AG08395 (cell line): Measurements from ENCODE around the gene EEF1AKMT4.

ENCODE experiments used
- DNase-seq: peaks from one replicate; pipeline ENCODE4 v3.0.0; 2012; ENCODE audit warnings: mixed read lengths, low spot score

Gene EEF1AKMT4

DNA sequence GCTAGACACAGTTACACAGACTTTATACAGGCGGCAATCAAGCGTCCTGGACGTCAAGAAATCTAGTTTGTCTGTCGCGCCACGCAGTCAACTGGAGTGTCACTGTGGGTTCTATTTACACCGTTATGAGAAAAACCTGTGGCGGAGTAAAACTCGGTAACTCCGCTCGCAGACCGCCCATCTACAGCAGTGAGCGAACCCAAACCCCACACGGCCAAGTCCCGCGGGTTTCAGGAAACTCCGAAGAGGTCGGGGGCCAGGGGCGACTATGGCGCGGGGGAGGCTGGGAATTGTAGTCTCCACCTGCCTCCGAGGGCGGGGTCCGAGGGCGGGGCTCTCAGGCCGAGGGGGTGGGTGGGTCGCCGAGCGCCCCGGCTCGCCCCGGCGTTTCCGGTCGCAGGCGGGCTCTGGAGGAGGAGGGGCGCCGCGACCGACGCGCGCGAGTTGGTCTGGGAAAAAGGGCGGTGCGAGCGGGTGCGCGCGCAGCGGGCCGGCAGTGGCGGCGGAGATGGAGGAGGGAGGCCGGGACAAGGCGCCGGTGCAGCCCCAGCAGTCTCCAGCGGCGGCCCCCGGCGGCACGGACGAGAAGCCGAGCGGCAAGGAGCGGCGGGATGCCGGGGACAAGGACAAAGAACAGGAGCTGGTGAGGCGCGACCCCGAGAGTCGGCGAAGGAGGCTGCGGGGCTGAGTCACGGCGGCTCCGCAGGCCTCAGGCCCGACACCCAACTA is 49.5 kb downstream of the EEF1AKMT4 start, which contains the start of gene PSMD2:
PSMD2 (plus strand) TSS at position 483 of the 729 bp plus-strand sequence; CDS start at position 509, 26 bp downstream.
- DNase-seq = peak; percentile 99

DNA sequence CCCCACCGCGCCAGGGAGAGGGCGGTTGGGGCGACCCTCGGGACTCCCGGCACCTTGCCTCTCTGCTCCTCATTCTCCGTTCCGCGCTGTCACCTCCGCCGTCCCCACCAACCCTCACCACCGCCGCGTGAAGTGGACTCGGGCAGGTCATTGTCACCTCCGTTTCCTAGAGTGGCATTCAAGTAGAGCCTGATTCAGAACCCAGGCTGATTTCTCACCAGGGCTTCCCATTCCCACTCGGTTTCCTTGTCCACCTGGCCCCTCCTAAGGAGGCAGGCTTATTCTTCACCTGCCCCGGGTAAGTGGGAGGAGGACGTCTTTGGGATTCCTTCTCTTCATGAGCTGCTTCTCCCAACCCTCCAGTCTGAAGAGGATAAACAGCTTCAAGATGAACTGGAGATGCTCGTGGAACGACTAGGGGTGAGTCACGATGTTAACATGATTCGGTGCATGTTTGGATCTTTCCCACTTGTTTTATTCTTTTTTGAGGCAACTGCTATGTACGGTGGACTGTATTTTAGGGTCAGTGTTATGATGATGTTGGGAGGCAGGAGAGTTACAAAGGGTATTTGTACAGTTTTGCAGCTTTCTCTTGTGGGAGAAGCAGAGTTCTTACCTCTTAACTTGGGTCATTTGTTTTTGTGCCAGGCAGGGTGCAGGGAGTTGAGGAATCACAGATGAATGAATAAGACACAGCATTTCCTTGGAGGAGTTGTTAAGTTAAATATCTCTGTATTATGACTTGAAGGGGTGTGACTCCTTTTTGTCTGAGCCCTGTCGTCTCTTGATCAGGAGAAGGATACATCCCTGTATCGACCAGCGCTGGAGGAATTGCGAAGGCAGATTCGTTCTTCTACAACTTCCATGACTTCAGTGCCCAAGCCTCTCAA is 50.3 kb downstream of the EEF1AKMT4 start:
- DNase-seq = no peak

GRCh38 chr3:184300378-184300720 is 50.9 kb downstream of the EEF1AKMT4 start:
- no peak for DNase-seq

DNA sequence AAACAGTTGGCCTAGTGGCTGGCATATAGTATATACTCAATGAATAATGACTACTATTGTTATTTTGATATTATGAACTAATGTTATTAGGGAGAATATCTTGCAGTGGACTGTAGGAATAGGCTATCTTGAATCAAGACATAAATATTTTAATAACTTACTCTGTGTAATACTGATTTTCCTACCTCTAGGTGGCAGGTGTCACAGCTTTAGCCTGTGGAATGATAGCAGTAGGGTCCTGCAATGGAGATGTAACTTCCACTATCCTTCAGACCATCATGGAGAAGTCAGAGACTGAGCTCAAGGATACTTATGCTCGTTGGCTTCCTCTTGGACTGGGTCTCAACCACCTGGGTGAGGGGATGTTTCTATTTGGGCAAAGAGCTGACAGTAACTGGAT is 56.1 kb downstream of the EEF1AKMT4 start:
- no peak for DNase-seq

DNA sequence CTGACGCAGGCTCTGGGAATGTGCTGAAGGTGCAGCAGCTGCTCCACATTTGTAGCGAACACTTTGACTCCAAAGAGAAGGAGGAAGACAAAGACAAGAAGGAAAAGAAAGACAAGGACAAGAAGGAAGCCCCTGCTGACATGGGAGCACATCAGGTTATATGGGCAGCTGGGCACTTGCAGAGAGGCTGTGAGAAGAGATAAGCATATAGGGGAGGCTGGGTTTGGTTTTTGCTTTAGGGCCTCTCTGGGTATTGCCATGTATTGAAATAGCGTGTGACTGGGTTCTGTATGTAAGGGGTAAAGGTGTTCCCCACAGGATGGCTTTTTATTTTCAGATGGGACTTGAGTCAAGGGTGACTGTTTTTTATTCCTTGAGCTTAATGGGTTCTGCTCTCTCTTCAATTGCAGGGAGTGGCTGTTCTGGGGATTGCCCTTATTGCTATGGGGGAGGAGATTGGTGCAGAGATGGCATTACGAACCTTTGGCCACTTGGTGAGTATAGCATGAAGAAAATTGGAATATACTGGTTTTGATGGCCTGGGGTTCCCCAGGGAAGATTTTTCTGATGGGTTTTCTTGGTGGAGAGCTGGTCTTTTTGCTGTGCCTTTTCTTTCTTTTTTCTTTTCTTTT is 57.0 kb downstream of the EEF1AKMT4 start:
- DNase-seq = no peak

GRCh38 chr3:184307915-184308314 is 58.4 kb downstream of the EEF1AKMT4 start:
- no peak for DNase-seq
